ENCODE data around the gene ATP6V1C2. TPM values are rescaled to one million over a fixed set of nuclear protein-coding genes. Genes with fewer than 3 reads are reported as not detected.

ATP6V1C2 gene

DNA sequence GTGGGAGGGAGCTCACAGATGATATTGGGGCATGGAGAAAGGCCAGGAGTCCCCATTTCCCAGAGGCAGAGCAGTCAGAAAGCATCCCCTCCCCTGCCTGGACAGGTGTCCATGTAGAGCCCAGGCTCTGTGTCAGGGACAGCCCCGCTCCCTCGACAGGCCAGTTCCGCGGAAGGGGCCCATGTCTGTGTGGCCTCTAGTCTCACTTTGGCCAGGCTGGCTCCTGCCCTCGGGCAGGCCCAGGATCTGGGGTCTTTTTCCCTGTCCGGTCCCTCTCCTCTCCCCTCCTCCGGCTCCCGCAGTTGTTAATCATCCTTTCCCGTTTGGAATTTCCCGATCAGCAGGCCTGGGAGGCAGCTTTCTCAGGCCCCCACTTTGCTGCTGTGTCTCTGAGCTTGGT is 111.6 kb downstream of the ATP6V1C2 start:
- Histone ChIP-seq H4K8ac (ENCODE audit: low read depth, low read length) (no peak overlapping the region), H3K9me3 (replicated peaks in 1 of 2; ENCODE audit: control insufficient read depth in 2 of 2, insufficient read depth in 1 of 2, low read depth in 1 of 2, low read length in 2 of 2) (no peaks in the 10 kb centered on the region), H3K9ac (ENCODE audit: low read depth, low read length, poor library complexity) (no peak overlapping the region), H2AK5ac (ENCODE audit: low read depth, low read length) (peak overlapping the region; percentile 20), H3K14ac (ENCODE audit: low read length) (peak overlapping the region; percentile 25), H3K27ac (replicated peaks; ENCODE audit: low read length) (no peak overlapping the region), H3K27me3 (ENCODE audit: control insufficient read depth in 3 of 3, insufficient read depth in 3 of 3, low read depth in 1 of 3, low read length in 3 of 3) (peaks cover 0 to 59% (median 11%) of the 10 kb centered on the region in 3 experiments), H3K4me2 (ENCODE audit: insufficient read depth, low read length, poor library complexity, severe bottlenecking) (no peak overlapping the region), H2BK120ac (ENCODE audit: low read depth, low read length) (no peak overlapping the region), H2BK15ac (ENCODE audit: low read length) (peak overlapping the region; percentile 71), H3K23ac (ENCODE audit: low read depth, low read length, poor library complexity) (no peak overlapping the region), H3K18ac (ENCODE audit: low read length) (no peak overlapping the region), H3K36me3 (replicated peaks in 1 of 2; ENCODE audit: control insufficient read depth in 2 of 2, insufficient read depth in 2 of 2, low read length in 2 of 2) (no peaks in the 10 kb centered on the region), H3K79me1 (ENCODE audit: low read depth, low read length) (no peaks in the 10 kb centered on the region), H2BK5ac (ENCODE audit: low read length) (peak overlapping the region; percentile 59), H3K4ac (ENCODE audit: low read length) (no peak overlapping the region), H3K4me1 (ENCODE audit: control insufficient read depth in 2 of 2, insufficient read depth in 1 of 2, low read depth in 1 of 2, low read length in 2 of 2) (peaks cover 2 to 25% of the 10 kb centered on the region in 2 donors), H2BK12ac (ENCODE audit: low read length) (peak overlapping the region; percentile 7), H3K4me3 (ENCODE audit: low read length in 2 of 2) (no peak overlapping the region), H4K91ac (ENCODE audit: low read depth, low read length, poor library complexity) (no peak overlapping the region), H2AFZ (ENCODE audit: low read length) (no peak overlapping the region)
- no peak for DNase-seq (ENCODE audit: low spot score)
- WGBS, 2 donors (ENCODE audit: extremely low coverage in 2 of 2, insufficient read length in 2 of 2, insufficient replicate concordance in 1 of 2): no CpG with 5 or more reads among the region's 10 CpGs

- no peaks in the 10 kb centered on the region for H3K79me1 ChIP-seq (ENCODE audit: low read depth, low read length)
- H3K4me1 ChIP-seq (ENCODE audit: control insufficient read depth in 2 of 2, insufficient read depth in 1 of 2, low read depth in 1 of 2, low read length in 2 of 2): peaks cover 2 to 25% of the 10 kb centered on the region in 2 donors
- no peak overlapping the region for H3K4me3 ChIP-seq (ENCODE audit: low read length in 2 of 2)
- DNase-seq (ENCODE audit: low spot score): no peak
- no CpG with 5 or more reads among the region's 8 CpGs for WGBS, 2 donors (ENCODE audit: extremely low coverage in 2 of 2, insufficient read length in 2 of 2, insufficient replicate concordance in 1 of 2)
- peak overlapping the region; percentile 84 for H2AFZ ChIP-seq (ENCODE audit: low read length)
- no peak overlapping the region for H3K4ac ChIP-seq (ENCODE audit: low read length)
- H3K9ac ChIP-seq (ENCODE audit: low read depth, low read length, poor library complexity): no peak overlapping the region
- H2BK15ac ChIP-seq (ENCODE audit: low read length): no peak overlapping the region
- no peak overlapping the region for H3K27ac ChIP-seq (replicated peaks; ENCODE audit: low read length)
- H3K18ac ChIP-seq (ENCODE audit: low read length): peak overlapping the region; percentile 44
- no peaks in the 10 kb centered on the region for H3K9me3 ChIP-seq (replicated peaks in 1 of 2; ENCODE audit: control insufficient read depth in 2 of 2, insufficient read depth in 1 of 2, low read depth in 1 of 2, low read length in 2 of 2)
- H2BK5ac ChIP-seq (ENCODE audit: low read length): no peak overlapping the region
- peak overlapping the region; percentile 47 for H3K14ac ChIP-seq (ENCODE audit: low read length)
- H3K23ac ChIP-seq (ENCODE audit: low read depth, low read length, poor library complexity): no peak overlapping the region
- H2AK5ac ChIP-seq (ENCODE audit: low read depth, low read length): no peak overlapping the region
- no peak overlapping the region for H3K4me2 ChIP-seq (ENCODE audit: insufficient read depth, low read length, poor library complexity, severe bottlenecking)
- peaks cover 0 to 53% (median 11%) of the 10 kb centered on the region in 3 experiments for H3K27me3 ChIP-seq (ENCODE audit: control insufficient read depth in 3 of 3, insufficient read depth in 3 of 3, low read depth in 1 of 3, low read length in 3 of 3)
- H4K8ac ChIP-seq (ENCODE audit: low read depth, low read length): no peak overlapping the region
- no peak overlapping the region for H4K91ac ChIP-seq (ENCODE audit: low read depth, low read length, poor library complexity)
- H2BK120ac ChIP-seq (ENCODE audit: low read depth, low read length): no peak overlapping the region
- no peaks in the 10 kb centered on the region for H3K36me3 ChIP-seq (replicated peaks in 1 of 2; ENCODE audit: control insufficient read depth in 2 of 2, insufficient read depth in 2 of 2, low read length in 2 of 2)
- no peak overlapping the region for H2BK12ac ChIP-seq (ENCODE audit: low read length)
These were observed 112.7 kb downstream of the ATP6V1C2 start for GRCh38 chr2:10834068-10834655.

Small RNAs within 50 kb of the gene (small RNA-seq; reads per million reads assigned to genes)
- gene RNU7-138P (ENCODE audit: insufficient read depth) (not detected), gene RNU7-176P (ENCODE audit: insufficient read depth) (not detected)

Data from neuronal stem cell (in vitro differentiated cells).